B cell (primary cell): ENCODE results near the gene CMTM6. TPM values are rescaled to one million over a fixed set of nuclear protein-coding genes. Genes with fewer than 3 reads are reported as not detected.

ENCODE experiments used
- ATAC-seq: fragments of 200-7000 bp; cut with Tn5 transposase; one replicate; pipeline ENCODE4 v1.10.0; 2021; ENCODE audit warnings: low read depth, mild to moderate bottlenecking, moderate number of reproducible peaks, moderate library complexity
- CTCF ChIA-PET: fragments of 350-600 bp; sonication (Branson Sonifier 250); formaldehyde crosslinking; loops from one replicate; lab custom pipeline; 2021; ENCODE audit warnings: antibody characterized with exemption, inconsistent platforms; lab: Charles Lee
- POLR2A ChIA-PET: fragments of 350-600 bp; sonication (Branson Sonifier 250); formaldehyde crosslinking; loops from one replicate; lab custom pipeline; 2021; ENCODE audit warnings: antibody characterized with exemption; lab: Charles Lee
- DNase-seq: peaks from one replicate; pipeline ENCODE4 v3.0.0; 2013
- H2AFZ ChIP-seq: 2 replicates; pipeline ENCODE4 v1.6.1; 2012; ENCODE audit warnings: mild to moderate bottlenecking, low read depth, low read length; ENCODE audit not compliant: insufficient read depth, poor library complexity, severe bottlenecking
- H3K27ac ChIP-seq, 2 donors: 1 replicate in 1 of 2; 2 replicates in 1 of 2; pipeline ENCODE4 v1.5.1; 2012 to 2013; ENCODE audit warnings: low read length in 2 of 2, mild to moderate bottlenecking in 2 of 2, moderate library complexity in 1 of 2
- H3K27me3 ChIP-seq, 4 experiments: fragments of 200-600 bp in 1 of 4; sonication (generic) in 1 of 4; replicated peaks in 1 of 4; 1 replicate in 2 of 4; 2 replicates in 2 of 4; pipeline versions ENCODE4 v1.6.1 to v1.7.0; 2013 to 2016; ENCODE audit warnings: low read length in 3 of 4, mild to moderate bottlenecking in 2 of 4, mixed read lengths in 1 of 4, moderate library complexity in 1 of 4; ENCODE audit not compliant: insufficient read depth in 4 of 4, control insufficient read depth in 3 of 4; ENCODE audit errors: control extremely low read depth in 1 of 4
- H3K36me3 ChIP-seq, 2 experiments: replicated peaks in 1 of 2; 1 replicate in 1 of 2; 2 replicates in 1 of 2; pipeline versions ENCODE4 v1.6.1 to v1.7.1; 2013; ENCODE audit warnings: low read length in 1 of 2; ENCODE audit not compliant: insufficient read depth in 2 of 2, control insufficient read depth in 1 of 2; ENCODE audit errors: control extremely low read depth in 1 of 2, extremely low read depth in 1 of 2
- H3K4me1 ChIP-seq, 2 donors: fragments of 200-600 bp in 1 of 2; sonication (generic) in 1 of 2; 1 replicate in 1 of 2; 2 replicates in 1 of 2; pipeline versions ENCODE4 v1.5.1 to v1.6.1; 2013 to 2017; ENCODE audit warnings: low read length in 2 of 2; ENCODE audit not compliant: control insufficient read depth in 2 of 2, insufficient read depth in 2 of 2
- H3K4me2 ChIP-seq: replicated peaks from 2 replicates; pipeline ENCODE3; 2012; ENCODE audit warnings: mild to moderate bottlenecking, low read depth, low read length; ENCODE audit not compliant: poor library complexity, severe bottlenecking
- H3K4me3 ChIP-seq, 5 experiments: fragments of 200-600 bp in 1 of 5; sonication (generic) in 1 of 5; 1 replicate in 3 of 5; 2 replicates in 2 of 5; pipeline versions ENCODE4 v1.5.1 to v1.7.0; 2011 to 2016; ENCODE audit warnings: low read length in 4 of 5, mild to moderate bottlenecking in 4 of 5, low read depth in 2 of 5, control low read depth in 1 of 5, moderate library complexity in 1 of 5; ENCODE audit not compliant: insufficient read depth in 1 of 5; ENCODE audit errors: control extremely low read depth in 1 of 5, extremely low read depth in 1 of 5
- H3K79me2 ChIP-seq: fragments of 200-600 bp; sonication (generic); one replicate; pipeline ENCODE4 v1.6.0; 2016; ENCODE audit warnings: low read length; ENCODE audit not compliant: control insufficient read depth, insufficient read depth
- H3K9ac ChIP-seq: fragments of 200-600 bp; sonication (generic); 2 replicates; pipeline ENCODE4 v1.6.1; 2017; ENCODE audit warnings: mild to moderate bottlenecking, low read length, moderate library complexity
- H3K9me3 ChIP-seq, 3 donors: one replicate each; pipeline versions ENCODE4 v1.6.1 to v1.7.1; 2013; ENCODE audit warnings: low read length in 2 of 3; ENCODE audit not compliant: control insufficient read depth in 2 of 3, insufficient read depth in 1 of 3; ENCODE audit errors: control extremely low read depth in 1 of 3
- H4K20me1 ChIP-seq: 2 replicates; pipeline ENCODE4 v1.6.0; 2012; ENCODE audit warnings: mild to moderate bottlenecking, low read length; ENCODE audit not compliant: insufficient read depth, control insufficient read depth, poor library complexity, severe bottlenecking
- H3K27ac Mint-ChIP-seq: one replicate; pipeline ENCODE4 v1.8.0; 2021; ENCODE audit warnings: mixed read lengths
- H3K27me3 Mint-ChIP-seq: one replicate; pipeline ENCODE4 v1.8.0; 2021; ENCODE audit warnings: mixed read lengths
- H3K4me1 Mint-ChIP-seq: one replicate; pipeline ENCODE4 v1.8.0; 2021; ENCODE audit warnings: mixed read lengths
- H3K4me3 Mint-ChIP-seq: one replicate; pipeline ENCODE4 v1.8.0; 2021; ENCODE audit warnings: mixed read lengths
- H3K9me3 Mint-ChIP-seq: one replicate; pipeline ENCODE4 v1.8.0; 2022; ENCODE audit warnings: mixed read lengths; ENCODE audit not compliant: insufficient read depth
- CTCF ChIP-seq: fragments of 200-600 bp; IDR thresholded peaks from one replicate; pipeline ENCODE4 v1.8.0; 2022; ENCODE audit warnings: antibody characterized with exemption, mild to moderate bottlenecking
- EZH2 ChIP-seq: IDR thresholded peaks from 2 replicates; pipeline ENCODE4 v1.6.1; 2012; ENCODE audit warnings: borderline replicate concordance, low read depth, mild to moderate bottlenecking, moderate library complexity, low read length; ENCODE audit not compliant: insufficient read depth, poor library complexity, severe bottlenecking
- WGBS: methylation state at CpG from one replicate; pipeline ENCODE4 v1.1.5; 2013; ENCODE audit warnings: missing lambda C conversion rate; ENCODE audit not compliant: insufficient coverage; 5-methylcytosine and 5-hydroxymethylcytosine counted together
- intact Hi-C: fragments of 100-400 bp; cut with micrococcal nuclease; formaldehyde crosslinking; loops from one replicate; pipeline ENCODE4 v1.10.0; 2022
- polyA plus RNA-seq: library from polyadenylated mRNA; depleted of rRNA; stranded (reverse); fragments of >200 nt; gene quantifications from 2 replicates; pipeline ENCODE4 v1.2.3, GENCODE V29; 2012
- total RNA-seq, 2 donors: library from RNA; stranded (reverse); fragments of 120-200 nt in 1 of 2; gene quantifications; 1 replicate in 1 of 2; 2 replicates in 1 of 2; pipeline versions ENCODE4 v1.2.3 to v1.2.4, GENCODE V29; 2013 to 2022

Gene CMTM6
- total and polyA plus RNA-seq, 2 donors (not counting 1 experiment from before 2014, with no cell fraction given): 19.2 to 66.3 TPM

DNA sequence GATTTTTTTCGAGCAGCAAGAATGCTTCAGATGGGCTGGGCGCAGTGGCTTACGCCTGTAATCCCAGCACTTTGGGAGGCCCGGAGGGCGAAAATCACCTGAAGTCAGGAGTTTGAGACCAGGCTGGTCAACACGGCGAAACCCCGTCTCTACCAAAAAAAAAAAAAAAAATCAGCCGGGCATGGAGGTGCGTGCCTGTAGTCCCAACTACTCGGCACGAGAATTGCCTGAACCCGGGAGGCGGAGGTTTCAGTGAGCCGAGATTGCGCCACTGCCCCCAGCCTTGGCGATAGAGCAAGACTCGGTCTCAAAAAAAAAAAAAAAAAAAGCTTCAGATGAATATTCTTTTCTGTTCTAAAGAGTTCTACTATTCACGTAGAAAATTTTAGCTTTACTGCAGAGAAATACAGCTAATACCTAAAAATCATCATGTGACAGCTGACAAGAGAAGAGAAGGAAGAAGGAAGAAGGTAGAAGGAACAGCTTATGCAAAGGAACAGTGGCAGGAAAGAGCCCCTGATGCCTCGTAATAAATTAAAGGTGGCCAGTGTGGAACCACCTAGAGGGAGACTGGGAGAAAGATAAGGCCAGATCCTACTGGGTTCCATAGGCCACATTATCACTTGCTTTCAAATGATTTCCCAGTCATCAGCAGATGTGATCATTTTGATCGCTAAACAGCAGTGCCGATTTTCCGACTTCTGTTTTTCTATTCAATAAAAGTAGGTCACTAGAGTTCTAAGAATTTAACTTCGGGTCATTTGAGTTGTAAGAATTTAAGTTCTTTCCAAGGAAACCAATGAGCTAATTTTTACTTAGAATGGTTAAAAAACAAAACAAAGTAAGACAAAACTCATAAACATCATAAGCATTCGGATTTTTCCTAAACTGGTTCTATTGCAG, 1.5 kb downstream of the CMTM6 start:
- peaks cover 29% of the 10 kb centered on the region in 2 donors for H3K4me1 ChIP-seq
- peaks cover 78% of the 10 kb centered on the region for H3K79me2 ChIP-seq
- intact Hi-C loops: loop anchor here (5.0 kb wide), 1 partner anchor 34 kb away; no protein-coding TSS in a partner anchor
- no peaks in the 10 kb centered on the region for H3K9me3 ChIP-seq
- H2AFZ ChIP-seq: no peak overlapping the region
- H3K4me3 ChIP-seq: peak overlapping the region; percentile 82 to 99 (median 97)
- WGBS: 83% methylated on average over 8 of the region's 25 CpGs
- Mint-ChIP-seq H3K9me3 (no peaks in the 10 kb centered on the region), H3K4me1 (peaks cover 44% of the 10 kb centered on the region), H3K27me3 (no peaks in the 10 kb centered on the region), H3K4me3 (peak overlapping the region; percentile 90), H3K27ac (peak overlapping the region; percentile 93)
- CTCF ChIA-PET: interaction anchor here (0.6 to 2.4 kb wide), 12 partner anchors 10 to 573 kb away, joined by 3 to 12 read pairs (median 4); no protein-coding TSS in a partner anchor
- H3K27ac ChIP-seq: peak overlapping the region; percentile 99
- H3K9ac ChIP-seq: peak overlapping the region; percentile 99
- DNase-seq (no peak), ATAC-seq (no peak)
- H3K27me3 ChIP-seq: no peaks in the 10 kb centered on the region
- TF ChIP-seq EZH2 (no peak), CTCF (no peak)
- H4K20me1 ChIP-seq: no peaks in the 10 kb centered on the region
- peaks cover 0 to 7% of the 10 kb centered on the region in 2 experiments for H3K36me3 ChIP-seq
- POLR2A ChIA-PET: interaction anchor here (0.6 to 1.3 kb wide), 5 partner anchors 11 to 486 kb away, joined by 3 to 6 read pairs (median 4); partner anchors contain the start of gene CNOT10
- peak overlapping the region; percentile 79 for H3K4me2 ChIP-seq
